Measurements from ENCODE around the gene TMTC1.

DNA sequence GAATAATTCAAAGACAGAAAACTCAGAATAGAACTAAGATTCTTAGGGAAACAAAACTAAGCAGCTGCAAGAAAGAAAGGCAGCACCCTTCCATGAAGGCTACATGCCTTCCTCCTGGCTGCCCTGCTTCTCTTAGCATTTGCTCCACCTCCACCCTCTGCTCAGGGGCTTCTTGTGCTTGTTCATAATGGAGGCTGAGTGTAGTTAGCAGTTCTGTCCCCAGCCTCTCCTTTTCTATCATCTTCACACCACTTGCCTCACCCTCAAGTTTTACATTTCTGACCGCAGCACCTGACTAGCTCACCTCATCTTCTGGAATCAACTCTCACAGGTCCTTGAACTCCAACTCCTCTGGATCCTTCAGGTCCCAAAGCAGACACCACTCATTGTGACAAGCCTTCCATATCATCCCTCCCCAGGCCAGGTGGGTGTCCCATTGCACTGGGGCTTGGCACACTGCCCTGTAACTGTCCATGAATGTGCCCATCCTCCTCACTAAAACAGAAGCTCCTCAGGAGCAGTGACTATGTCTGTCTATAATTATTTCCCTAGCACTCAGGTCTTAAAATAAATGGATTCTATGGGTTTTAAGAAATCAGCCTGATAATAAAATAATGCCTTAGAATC is 139.1 kb downstream of the TMTC1 start:
- TF ChIP-seq, protein P1, sequence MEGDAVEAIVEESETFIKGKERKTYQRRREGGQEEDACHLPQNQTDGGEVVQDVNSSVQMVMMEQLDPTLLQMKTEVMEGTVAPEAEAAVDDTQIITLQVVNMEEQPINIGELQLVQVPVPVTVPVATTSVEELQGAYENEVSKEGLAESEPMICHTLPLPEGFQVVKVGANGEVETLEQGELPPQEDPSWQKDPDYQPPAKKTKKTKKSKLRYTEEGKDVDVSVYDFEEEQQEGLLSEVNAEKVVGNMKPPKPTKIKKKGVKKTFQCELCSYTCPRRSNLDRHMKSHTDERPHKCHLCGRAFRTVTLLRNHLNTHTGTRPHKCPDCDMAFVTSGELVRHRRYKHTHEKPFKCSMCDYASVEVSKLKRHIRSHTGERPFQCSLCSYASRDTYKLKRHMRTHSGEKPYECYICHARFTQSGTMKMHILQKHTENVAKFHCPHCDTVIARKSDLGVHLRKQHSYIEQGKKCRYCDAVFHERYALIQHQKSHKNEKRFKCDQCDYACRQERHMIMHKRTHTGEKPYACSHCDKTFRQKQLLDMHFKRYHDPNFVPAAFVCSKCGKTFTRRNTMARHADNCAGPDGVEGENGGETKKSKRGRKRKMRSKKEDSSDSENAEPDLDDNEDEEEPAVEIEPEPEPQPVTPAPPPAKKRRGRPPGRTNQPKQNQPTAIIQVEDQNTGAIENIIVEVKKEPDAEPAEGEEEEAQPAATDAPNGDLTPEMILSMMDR (IDR thresholded peaks at IDR 0.05; ENCODE audit: low read length): no peak
- TF ChIP-seq EZH2 (IDR thresholded peaks at IDR 0.05; ENCODE audit: borderline replicate concordance, low read length): no peak

Measured in OCI-LY1 (cell line).